Effector memory CD8-positive, alpha-beta T cell (primary cell): ENCODE data around the gene CKMT2.

Source experiments
- ATAC-seq: fragments of 150-1000 bp; cut with Tn5 transposase; replicated peaks from 2 replicates; pipeline ENCODE4 v1.10.0; 2021; ENCODE audit warnings: mild to moderate bottlenecking, moderate library complexity
- DNase-seq, 3 experiments: peaks; one replicate each; pipeline ENCODE4 v3.0.0; 2021
- H3K27ac Mint-ChIP-seq, 2 donors: one replicate each; pipeline ENCODE4 v1.8.0; 2022; ENCODE audit warnings: mild to moderate bottlenecking in 2 of 2, mixed read lengths in 2 of 2, moderate library complexity in 2 of 2
- H3K27me3 Mint-ChIP-seq, 2 donors: one replicate each; pipeline ENCODE4 v1.8.0; 2022; ENCODE audit warnings: mixed read lengths in 2 of 2
- H3K36me3 Mint-ChIP-seq: one replicate; pipeline ENCODE4 v1.8.0; 2022; ENCODE audit warnings: mild to moderate bottlenecking, moderate library complexity, mixed read lengths; ENCODE audit not compliant: insufficient read depth
- H3K4me1 Mint-ChIP-seq, 2 donors: one replicate each; pipeline ENCODE4 v1.8.0; 2022; ENCODE audit warnings: low read depth in 2 of 2, mixed read lengths in 2 of 2
- H3K4me3 Mint-ChIP-seq, 2 donors: one replicate each; pipeline ENCODE4 v1.8.0; 2022; ENCODE audit warnings: mild to moderate bottlenecking in 2 of 2, mixed read lengths in 2 of 2, moderate library complexity in 2 of 2
- H3K9me3 Mint-ChIP-seq, 2 donors: one replicate each; pipeline ENCODE4 v1.8.0; 2022; ENCODE audit warnings: mixed read lengths in 2 of 2
- total RNA-seq, 9 experiments: gene quantifications; one replicate each; lab custom pipeline; 2026; lab: John Stamatoyannopoulos, UW

The CKMT2 gene
- total RNA-seq, result 0 to 0.29 (median 0.13) reads per million in 9 experiments

DNA sequence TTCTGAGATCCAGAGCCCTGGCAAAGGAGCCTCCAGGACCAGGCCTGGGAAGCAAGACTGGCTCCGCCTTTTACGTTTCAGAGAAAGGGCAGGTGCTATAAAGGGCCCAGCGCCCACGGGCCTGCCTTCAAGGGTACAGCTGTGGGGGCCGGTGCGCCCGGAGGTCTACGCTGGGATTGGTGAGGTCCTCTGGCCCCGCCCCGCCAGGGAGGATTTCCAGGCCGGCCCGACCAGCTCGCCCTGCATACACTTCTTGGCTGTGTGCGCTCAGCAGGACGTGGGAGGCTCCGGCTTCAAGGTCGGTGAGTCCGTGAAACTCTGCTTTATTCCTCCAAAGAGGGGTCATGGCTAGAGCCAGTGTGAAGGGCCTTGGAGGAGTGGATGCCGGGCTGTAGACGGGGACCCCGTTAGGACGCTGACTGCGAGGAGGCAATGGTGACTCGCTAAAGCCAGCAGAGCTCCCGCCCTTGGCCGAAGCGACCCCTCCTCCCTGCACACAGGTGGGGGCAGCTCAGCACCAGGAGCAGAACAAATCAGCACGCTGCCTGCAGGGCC lies at the start of gene CKMT2:
Gene CKMT2, plus strand, starts transcription at position 243 of the 555 bp plus-strand sequence. CDS start 17,811 bp downstream, outside the sequence.
- H3K4me3 Mint-ChIP-seq, result no peak within 1 kb of the TSS
- peaks cover 0 to 3% of the 10 kb centered on the region in 2 donors for H3K4me1 Mint-ChIP-seq
- DNase-seq, result no peak
- H3K36me3 Mint-ChIP-seq, result peaks cover 5% of the 10 kb centered on the region
- H3K27ac Mint-ChIP-seq, result no peak within 1 kb of the TSS
- H3K9me3 Mint-ChIP-seq, result no peaks in the 10 kb centered on the region
- H3K27me3 Mint-ChIP-seq, result no peaks in the 10 kb centered on the region
- no peak for ATAC-seq

GRCh38 chr5:81183811-81184748 lies 49.0 kb upstream of the CKMT2 start:
- DNase-seq (no peak), ATAC-seq (no peak)
- H3K36me3 Mint-ChIP-seq, result peaks cover 9% of the 10 kb centered on the region
- H3K9me3 Mint-ChIP-seq, result no peaks in the 10 kb centered on the region
- no peaks in the 10 kb centered on the region for H3K27me3 Mint-ChIP-seq
- no peak overlapping the region for H3K4me3 Mint-ChIP-seq
- peak overlapping the region in 1 of 2 donors; percentile 44 for H3K27ac Mint-ChIP-seq
- H3K4me1 Mint-ChIP-seq, result peaks cover 0 to 5% of the 10 kb centered on the region in 2 donors

- H3K4me3 Mint-ChIP-seq, result no peak overlapping the region
- no peaks in the 10 kb centered on the region for H3K27me3 Mint-ChIP-seq
- H3K27ac Mint-ChIP-seq, result peak overlapping the region in 1 of 2 donors; percentile 44
Measured at GRCh38 chr5:81184749-81185110, 48.4 kb upstream of the CKMT2 start.

DNA sequence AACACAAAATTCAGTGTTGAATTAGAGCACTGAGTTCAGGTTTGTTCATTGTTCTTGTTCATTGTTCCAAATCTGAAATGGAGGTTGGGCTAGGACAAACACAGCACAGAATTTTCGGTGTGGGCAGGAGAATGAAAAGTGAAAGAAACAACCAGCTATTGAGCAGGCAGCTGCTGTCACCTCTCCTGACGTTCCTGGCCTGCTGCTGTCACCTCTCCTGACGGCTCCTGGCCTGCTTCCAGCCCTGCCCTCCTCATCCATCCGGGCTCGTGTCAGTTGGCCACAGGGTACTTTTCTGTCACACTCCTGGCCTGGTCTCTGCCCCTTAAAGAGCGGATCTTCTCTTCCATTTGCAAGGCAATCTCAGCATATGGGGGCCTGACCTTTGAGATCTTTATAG lies 45.2 kb upstream of the CKMT2 start:
- peaks cover 12% of the 10 kb centered on the region for H3K36me3 Mint-ChIP-seq
- H3K27me3 Mint-ChIP-seq, result no peaks in the 10 kb centered on the region
- peaks cover 0 to 5% of the 10 kb centered on the region in 2 donors for H3K4me1 Mint-ChIP-seq
- ATAC-seq (no peak), DNase-seq (no peak)
- peak overlapping the region in 1 of 2 donors; percentile 6 for H3K4me3 Mint-ChIP-seq
- H3K27ac Mint-ChIP-seq, result peak overlapping the region in 1 of 2 donors; percentile 79
- no peaks in the 10 kb centered on the region for H3K9me3 Mint-ChIP-seq

More at GRCh38 chr5:81184749-81185110, 48.4 kb upstream of the CKMT2 start:
- DNase-seq (no peak), ATAC-seq (no peak)
- peaks cover 15% of the 10 kb centered on the region for H3K36me3 Mint-ChIP-seq
- peaks cover 0 to 5% of the 10 kb centered on the region in 2 donors for H3K4me1 Mint-ChIP-seq
- no peaks in the 10 kb centered on the region for H3K9me3 Mint-ChIP-seq

- H3K9me3 Mint-ChIP-seq, result no peaks in the 10 kb centered on the region
- no peak overlapping the region for H3K4me3 Mint-ChIP-seq
- no peaks in the 10 kb centered on the region for H3K27me3 Mint-ChIP-seq
- peak overlapping the region; percentile 26 to 79 for H3K27ac Mint-ChIP-seq
- H3K4me1 Mint-ChIP-seq, result peaks cover 0 to 5% of the 10 kb centered on the region in 2 donors
- peaks cover 12% of the 10 kb centered on the region for H3K36me3 Mint-ChIP-seq
- ATAC-seq (peak; percentile 29), DNase-seq (no peak)
Measured at GRCh38 chr5:81188962-81189361, 44.2 kb upstream of the CKMT2 start.

DNA sequence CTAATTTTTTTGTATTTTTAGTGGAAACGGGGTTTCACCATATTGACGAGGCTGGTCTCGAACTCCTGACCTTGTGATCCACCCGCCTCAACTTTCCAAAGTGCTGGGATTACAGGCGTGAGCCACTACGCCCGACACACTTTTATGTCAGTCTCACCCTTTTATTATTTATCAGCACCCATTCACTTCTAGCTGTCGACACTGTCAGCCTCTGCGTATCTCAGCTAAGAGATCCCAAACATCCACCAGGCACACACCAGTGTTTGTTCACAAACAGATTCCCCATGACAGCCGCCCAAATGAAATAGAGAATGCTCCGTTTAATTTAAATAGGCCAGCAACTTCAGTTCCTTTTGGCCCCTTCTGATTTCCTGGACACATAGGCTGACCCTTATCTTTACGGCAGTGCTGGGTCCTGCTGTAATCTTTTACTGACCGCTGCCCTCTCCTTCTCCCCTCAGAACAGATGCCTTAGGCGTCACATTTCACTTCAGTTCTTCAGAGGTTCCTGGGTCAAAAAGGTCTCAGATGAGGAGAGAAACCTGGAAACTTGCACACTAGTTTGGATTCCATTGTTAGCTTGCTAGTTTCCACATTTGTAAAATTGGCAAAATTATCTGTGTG lies 43.1 kb upstream of the CKMT2 start:
- ATAC-seq (no peak), DNase-seq (no peak)
- peaks cover 6 to 10% of the 10 kb centered on the region in 2 donors for H3K4me1 Mint-ChIP-seq
- H3K36me3 Mint-ChIP-seq, result peaks cover 12% of the 10 kb centered on the region
- H3K9me3 Mint-ChIP-seq, result no peaks in the 10 kb centered on the region
- H3K27ac Mint-ChIP-seq, result peak overlapping the region in 1 of 2 donors; percentile 79
- H3K4me3 Mint-ChIP-seq, result no peak overlapping the region
- H3K27me3 Mint-ChIP-seq, result no peaks in the 10 kb centered on the region

DNA sequence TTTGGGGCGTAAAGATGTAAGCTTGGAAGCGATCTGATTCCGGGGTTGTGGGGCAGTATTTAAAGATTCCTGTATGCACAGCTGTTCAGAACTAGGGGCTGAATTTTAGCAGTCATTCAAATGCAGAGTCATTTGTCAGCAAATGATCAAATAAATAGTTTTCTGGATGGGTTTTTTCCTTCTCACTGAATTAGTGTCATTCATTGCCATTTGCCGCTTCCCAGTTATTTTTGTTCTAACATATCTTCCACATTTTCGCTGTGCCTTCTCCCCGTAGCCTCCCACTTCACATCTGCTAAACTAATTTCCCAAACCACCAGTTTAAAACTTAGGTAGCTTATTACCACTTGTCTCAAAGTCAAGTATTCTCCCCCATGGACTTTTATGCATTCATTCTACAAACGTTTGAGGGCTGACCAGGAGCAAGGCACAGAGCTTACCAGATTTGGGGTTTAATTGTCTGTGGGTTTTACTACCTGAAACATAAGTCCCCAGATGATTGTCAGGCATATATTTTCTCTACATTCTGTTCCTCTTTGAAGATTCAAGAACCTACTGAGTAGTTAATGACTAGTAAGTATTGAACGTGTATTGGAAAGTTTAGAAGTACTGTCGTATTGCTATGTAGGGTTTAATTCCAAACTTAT lies 41.3 kb upstream of the CKMT2 start:
- H3K27me3 Mint-ChIP-seq, result no peaks in the 10 kb centered on the region
- H3K4me3 Mint-ChIP-seq, result no peak overlapping the region
- H3K27ac Mint-ChIP-seq, result no peak overlapping the region
- H3K9me3 Mint-ChIP-seq, result no peaks in the 10 kb centered on the region
- peaks cover 8 to 11% of the 10 kb centered on the region in 2 donors for H3K4me1 Mint-ChIP-seq
- ATAC-seq (no peak), DNase-seq (no peak)
- H3K36me3 Mint-ChIP-seq, result peaks cover 9% of the 10 kb centered on the region

DNA sequence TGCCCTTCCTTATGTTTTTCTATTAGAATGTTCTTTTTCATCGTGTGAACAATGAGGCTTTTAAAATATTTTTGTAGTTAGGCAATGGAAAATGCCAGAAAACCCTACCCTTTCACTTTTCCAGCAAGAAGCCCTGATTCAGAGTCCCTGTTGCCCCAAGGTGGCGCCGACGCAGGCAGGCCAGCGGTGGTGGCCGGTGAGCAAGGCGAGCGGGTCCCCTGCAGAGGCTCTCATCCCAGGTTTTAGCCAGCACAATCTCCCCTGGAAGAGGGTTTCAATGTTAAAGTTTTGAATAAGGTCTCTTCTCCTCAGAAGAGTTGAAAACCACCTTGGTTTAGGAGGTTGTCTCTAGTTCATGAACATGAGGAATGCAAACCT lies 40.8 kb upstream of the CKMT2 start:
- Mint-ChIP-seq H3K27ac (peak overlapping the region in 1 of 2 donors; percentile 47), H3K36me3 (peaks cover 9% of the 10 kb centered on the region), H3K9me3 (no peaks in the 10 kb centered on the region), H3K27me3 (no peaks in the 10 kb centered on the region), H3K4me3 (no peak overlapping the region), H3K4me1 (peaks cover 8 to 11% of the 10 kb centered on the region in 2 donors)
- DNase-seq (no peak), ATAC-seq (no peak)

- Mint-ChIP-seq H3K27ac (peak overlapping the region; percentile 67 to 82), H3K36me3 (peaks cover 3% of the 10 kb centered on the region), H3K4me3 (peak overlapping the region; percentile 13 to 41), H3K9me3 (no peaks in the 10 kb centered on the region), H3K27me3 (no peaks in the 10 kb centered on the region), H3K4me1 (peaks cover 7 to 8% of the 10 kb centered on the region in 2 donors)
- DNase-seq (peak; percentile 75 to 80 (median 77)), ATAC-seq (peak; percentile 99)
Measured at GRCh38 chr5:81194633-81195334, 38.3 kb upstream of the CKMT2 start.

GRCh38 chr5:81195335-81195929 lies 37.7 kb upstream of the CKMT2 start:
- DNase-seq (no peak), ATAC-seq (no peak)
- peak overlapping the region; percentile 13 to 41 for H3K4me3 Mint-ChIP-seq
- H3K36me3 Mint-ChIP-seq, result no peaks in the 10 kb centered on the region
- no peaks in the 10 kb centered on the region for H3K9me3 Mint-ChIP-seq
- no peaks in the 10 kb centered on the region for H3K27me3 Mint-ChIP-seq
- peaks cover 7 to 8% of the 10 kb centered on the region in 2 donors for H3K4me1 Mint-ChIP-seq
- peak overlapping the region; percentile 67 to 82 for H3K27ac Mint-ChIP-seq

- no peaks in the 10 kb centered on the region for H3K4me1 Mint-ChIP-seq
- peak overlapping the region in 1 of 2 donors; percentile 27 for H3K27ac Mint-ChIP-seq
- H3K9me3 Mint-ChIP-seq, result no peaks in the 10 kb centered on the region
- no peak for ATAC-seq
- DNase-seq, result no peak
- H3K4me3 Mint-ChIP-seq, result no peak overlapping the region
- H3K36me3 Mint-ChIP-seq, result peaks cover 10% of the 10 kb centered on the region
- H3K27me3 Mint-ChIP-seq, result no peaks in the 10 kb centered on the region
Measured at GRCh38 chr5:81202655-81203054, 30.5 kb upstream of the CKMT2 start.

DNA sequence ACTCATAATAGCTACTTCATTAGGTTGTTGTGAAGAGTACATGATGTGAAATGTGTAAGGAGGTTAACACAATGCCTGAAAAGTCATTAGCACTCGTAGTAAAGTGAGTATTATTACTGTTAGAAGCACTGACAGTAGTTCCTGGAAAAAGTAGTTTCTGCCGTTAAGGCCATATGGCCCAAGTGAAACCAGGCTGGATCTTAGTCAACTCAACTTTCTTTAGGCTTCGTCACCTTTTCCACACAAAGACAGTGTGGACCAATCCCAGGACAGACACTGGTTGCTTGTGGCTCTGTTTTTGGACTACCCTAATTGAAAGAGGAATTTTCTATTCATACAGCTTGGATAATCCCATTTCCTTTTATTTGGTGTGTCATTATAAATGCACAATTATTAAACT lies 29.4 kb upstream of the CKMT2 start:
- H3K4me3 Mint-ChIP-seq, result no peak overlapping the region
- H3K36me3 Mint-ChIP-seq, result peaks cover 21% of the 10 kb centered on the region
- DNase-seq (no peak), ATAC-seq (no peak)
- no peaks in the 10 kb centered on the region for H3K9me3 Mint-ChIP-seq
- no peaks in the 10 kb centered on the region for H3K4me1 Mint-ChIP-seq
- H3K27ac Mint-ChIP-seq, result no peak overlapping the region
- no peaks in the 10 kb centered on the region for H3K27me3 Mint-ChIP-seq
